Stimulated activated CD8-positive, alpha-beta memory T cell treated with anti-CD3 and anti-CD28 coated beads, Interleukin-15, amount 100 ng/mL, for 4 hours (primary cell): ENCODE measurements around the gene DHX15.
"Not testable (repeated sequence)": the region's sequence is repeated elsewhere in the genome, so short reads cannot be mapped to it uniquely, and the experiment has no call there.

Experiments
- DNase-seq, 2 donors: peaks; one replicate each; pipeline ENCODE4 v3.0.0-alpha.2; 2020; ENCODE audit warnings: low read depth in 2 of 2

The DHX15 gene

GRCh38 chr4:24544208-24544988 lies 40.0 kb downstream of the DHX15 start:
- no peak for DNase-seq

GRCh38 chr4:24537025-24537424 lies 47.3 kb downstream of the DHX15 start:
- no peak for DNase-seq

GRCh38 chr4:24535399-24535798 lies 49.0 kb downstream of the DHX15 start:
- no peak for DNase-seq

- no peak for DNase-seq
Measured at GRCh38 chr4:24533364-24533763, 51.0 kb downstream of the DHX15 start.

- no peak for DNase-seq
Measured at GRCh38 chr4:24529555-24529954, 54.8 kb downstream of the DHX15 start.

- no peak for DNase-seq
Measured at GRCh38 chr4:24527371-24527770, 57.0 kb downstream of the DHX15 start.

GRCh38 chr4:24521544-24521943 lies 62.8 kb downstream of the DHX15 start:
- no peak for DNase-seq

GRCh38 chr4:24519649-24520048 lies 64.7 kb downstream of the DHX15 start:
- no peak for DNase-seq

GRCh38 chr4:24517676-24518075 lies 66.7 kb downstream of the DHX15 start:
- no peak for DNase-seq

GRCh38 chr4:24516926-24517325 lies 67.4 kb downstream of the DHX15 start:
- no peak for DNase-seq

GRCh38 chr4:24515698-24516097 lies 68.7 kb downstream of the DHX15 start:
- DNase-seq = no peak

GRCh38 chr4:24514808-24515207 lies 69.5 kb downstream of the DHX15 start:
- DNase-seq = no peak

GRCh38 chr4:24513718-24514117 lies 70.6 kb downstream of the DHX15 start:
- no peak for DNase-seq

- DNase-seq = no peak
Measured at GRCh38 chr4:24511371-24512063, 72.8 kb downstream of the DHX15 start.

GRCh38 chr4:24510091-24510490 lies 74.3 kb downstream of the DHX15 start:
- DNase-seq = no peak

GRCh38 chr4:24508541-24508940 lies 75.8 kb downstream of the DHX15 start:
- no peak for DNase-seq

GRCh38 chr4:24507439-24507838 lies 76.9 kb downstream of the DHX15 start:
- no peak for DNase-seq

GRCh38 chr4:24503090-24503489 lies 81.3 kb downstream of the DHX15 start:
- not testable (repeated sequence) for DNase-seq

- no peak for DNase-seq
Measured at GRCh38 chr4:24497221-24497620, 87.1 kb downstream of the DHX15 start.

GRCh38 chr4:24496597-24496996 lies 87.8 kb downstream of the DHX15 start:
- no peak for DNase-seq

GRCh38 chr4:24495388-24495787 lies 89.0 kb downstream of the DHX15 start:
- DNase-seq = no peak

GRCh38 chr4:24489870-24490269 lies 94.5 kb downstream of the DHX15 start:
- no peak for DNase-seq

- no peak for DNase-seq
Measured at GRCh38 chr4:24488399-24489164, 95.8 kb downstream of the DHX15 start.
